WTC11 (cell line): ENCODE data around the gene GPX4. TPM values are rescaled to one million over a fixed set of nuclear protein-coding genes. Genes with fewer than 3 reads are reported as not detected.

Experiments used
- ATAC-seq: fragments of 200-7000 bp; cut with Tn5 transposase; 2 replicates; pipeline ENCODE4 v1.10.0; 2021; ENCODE audit warnings: mild to moderate bottlenecking, moderate library complexity
- CTCF ChIA-PET: fragments of 300-600 bp; sonication (Branson Sonifier 250); formaldehyde crosslinking; loops from one replicate; lab custom pipeline; 2021; ENCODE audit warnings: antibody characterized with exemption; lab: Charles Lee
- POLR2A ChIA-PET: fragments of 350-600 bp; sonication (Branson Sonifier 250); formaldehyde crosslinking; loops from one replicate; lab custom pipeline; 2021; ENCODE audit warnings: antibody characterized with exemption; lab: Charles Lee
- DNase-seq: peaks from one replicate; pipeline ENCODE4 v3.0.0; 2021; ENCODE audit warnings: low spot score
- H3K27ac Mint-ChIP-seq: 2 replicates; pipeline ENCODE4 v1.8.0; 2021; ENCODE audit warnings: mixed read lengths
- H3K27me3 Mint-ChIP-seq: 2 replicates; pipeline ENCODE4 v1.8.0; 2021; ENCODE audit warnings: low read depth, mild to moderate bottlenecking, moderate library complexity, mixed read lengths
- H3K36me3 Mint-ChIP-seq: 2 replicates; pipeline ENCODE4 v1.8.0; 2021; ENCODE audit warnings: mixed read lengths
- H3K4me1 Mint-ChIP-seq: 2 replicates; pipeline ENCODE4 v1.8.0; 2022; ENCODE audit warnings: mixed read lengths
- H3K4me3 Mint-ChIP-seq: 2 replicates; pipeline ENCODE4 v1.8.0; 2021; ENCODE audit warnings: mild to moderate bottlenecking, moderate library complexity, mixed read lengths
- H3K9me3 Mint-ChIP-seq: 2 replicates; pipeline ENCODE4 v1.8.0; 2021; ENCODE audit warnings: mixed read lengths
- AR ChIP-seq: fragments of 250-450 bp; sonication (Bioruptor Pico); IDR thresholded peaks from 2 replicates; pipeline ENCODE4 v1.9.0; 2021; ENCODE audit warnings: mild to moderate bottlenecking
- ATF2 ChIP-seq: sonication (generic); formaldehyde crosslinking; IDR thresholded peaks from 2 replicates; pipeline ENCODE4 v1.8.1; 2022; ENCODE audit warnings: low read depth, missing genetic modification reagents, borderline replicate concordance
- CBFB ChIP-seq: sonication (generic); formaldehyde crosslinking; IDR thresholded peaks from 2 replicates; pipeline ENCODE4 v1.8.1; 2022; ENCODE audit warnings: mild to moderate bottlenecking, low read depth, missing genetic modification reagents
- FOXK1 ChIP-seq: sonication (generic); formaldehyde crosslinking; IDR thresholded peaks from 2 replicates; pipeline ENCODE4 v1.8.0; 2022; ENCODE audit warnings: mild to moderate bottlenecking, moderate library complexity, missing genetic modification reagents
- JAZF1 ChIP-seq: fragments of 250-450 bp; sonication (Bioruptor Pico); IDR thresholded peaks from 2 replicates; pipeline ENCODE4 v1.9.0; 2021; ENCODE audit warnings: moderate library complexity, mild to moderate bottlenecking, inconsistent platforms
- JUN ChIP-seq: sonication (generic); formaldehyde crosslinking; IDR thresholded peaks from 2 replicates; pipeline ENCODE4 v1.8.0; 2023; ENCODE audit warnings: mild to moderate bottlenecking, missing genetic modification reagents
- RELA ChIP-seq: sonication (generic); formaldehyde crosslinking; IDR thresholded peaks from 2 replicates; pipeline ENCODE4 v1.8.1; 2022; ENCODE audit warnings: missing genetic modification reagents, mild to moderate bottlenecking, borderline replicate concordance
- SMAD4 ChIP-seq: sonication (generic); formaldehyde crosslinking; IDR thresholded peaks from 2 replicates; pipeline ENCODE4 v1.8.0; 2022; ENCODE audit warnings: mild to moderate bottlenecking, missing genetic modification reagents
- STAT6 ChIP-seq: sonication (generic); formaldehyde crosslinking; conservative IDR thresholded peaks from 2 replicates; pipeline ENCODE4 v1.8.1; 2023; ENCODE audit warnings: mild to moderate bottlenecking, low read depth, missing genetic modification reagents, moderate library complexity
- TEAD1 ChIP-seq: sonication (generic); formaldehyde crosslinking; IDR thresholded peaks from 2 replicates; pipeline ENCODE4 v1.8.0; 2022; ENCODE audit warnings: mild to moderate bottlenecking, missing genetic modification reagents
- USF1 ChIP-seq: sonication (generic); formaldehyde crosslinking; IDR thresholded peaks from 2 replicates; pipeline ENCODE4 v1.8.0; 2022; ENCODE audit warnings: mild to moderate bottlenecking, missing genetic modification reagents
- USF2 ChIP-seq: sonication (generic); formaldehyde crosslinking; IDR thresholded peaks from 2 replicates; pipeline ENCODE4 v1.8.1; 2023; ENCODE audit warnings: mild to moderate bottlenecking, missing genetic modification reagents, moderate library complexity
- ZBTB21 ChIP-seq: sonication (generic); formaldehyde crosslinking; IDR thresholded peaks from 2 replicates; pipeline ENCODE4 v1.8.1; 2023; ENCODE audit warnings: mild to moderate bottlenecking, missing genetic modification reagents, borderline replicate concordance
- ZBTB43 ChIP-seq: sonication (generic); formaldehyde crosslinking; IDR thresholded peaks from 2 replicates; pipeline ENCODE4 v1.8.1; 2023; ENCODE audit warnings: mild to moderate bottlenecking, missing genetic modification reagents
- ZNF138 ChIP-seq: sonication (generic); formaldehyde crosslinking; conservative IDR thresholded peaks from 2 replicates; pipeline ENCODE4 v1.8.1; 2022; ENCODE audit warnings: mild to moderate bottlenecking, moderate library complexity, missing genetic modification reagents
- ZNF425 ChIP-seq: fragments of 250-450 bp; sonication (Bioruptor Pico); conservative IDR thresholded peaks from 2 replicates; pipeline ENCODE4 v1.9.0; 2021; ENCODE audit warnings: mild to moderate bottlenecking
- ZNF671 ChIP-seq: fragments of 250-450 bp; sonication (Bioruptor Pico); IDR thresholded peaks from 2 replicates; pipeline ENCODE4 v1.8.0; 2021; ENCODE audit warnings: mild to moderate bottlenecking
- total RNA-seq: library from RNA; stranded (reverse); gene quantifications from 3 replicates; pipeline ENCODE4 v1.2.3, GENCODE V29; 2021

GPX4 gene
- total RNA-seq, 1 experiment from 2014 or later, result 363 TPM

GRCh38 chr19:1125601-1126467, 22.0 kb downstream of the GPX4 start:
- ATAC-seq, result no peak
- Mint-ChIP-seq H3K36me3 (peaks cover 10% of the 10 kb centered on the region), H3K9me3 (no peaks in the 10 kb centered on the region), H3K27ac (no peak overlapping the region), H3K27me3 (no peaks in the 10 kb centered on the region), H3K4me3 (no peak overlapping the region), H3K4me1 (no peaks in the 10 kb centered on the region)
- no peak for TF ChIP-seq RELA (CRISPR knock-in tag)
- no peak for TF ChIP-seq ZNF671 (CRISPR knock-in tag)
- TF ChIP-seq ZNF425 (CRISPR knock-in tag), result no peak
- TF ChIP-seq STAT6 (CRISPR knock-in tag), result no peak
- no peak for TF ChIP-seq ZNF138 (CRISPR knock-in tag)
- TF ChIP-seq ZBTB21 (CRISPR knock-in tag), result no peak
- ChIA-PET POLR2A (no interaction called here), CTCF (interaction anchor here (0.6 to 1.2 kb wide), 3 partner anchors 105 to 155 kb away, joined by 3 to 6 read pairs (median 5); no protein-coding TSS in a partner anchor)
- DNase-seq, result no peak

- ATAC-seq (no peak), DNase-seq (no peak)
- Mint-ChIP-seq H3K27ac (no peak overlapping the region), H3K9me3 (no peaks in the 10 kb centered on the region), H3K4me3 (no peak overlapping the region), H3K27me3 (no peaks in the 10 kb centered on the region), H3K36me3 (peaks cover 2% of the 10 kb centered on the region; the same call in 1 of the 2 replicates), H3K4me1 (no peaks in the 10 kb centered on the region)
- POLR2A ChIA-PET, result no interaction called here
- CTCF ChIA-PET, result no interaction called here
- no peak for TF ChIP-seq JAZF1 (CRISPR knock-in tag)
- TF ChIP-seq ZBTB43 (CRISPR knock-in tag), result no peak
- TF ChIP-seq CBFB, result no peak
- TF ChIP-seq USF1 (CRISPR knock-in tag), result no peak
- TF ChIP-seq JUN (CRISPR knock-in tag), result no peak
- TF ChIP-seq TEAD1, result no peak
- TF ChIP-seq AR, result no peak
- no peak for TF ChIP-seq USF2 (CRISPR knock-in tag)
- TF ChIP-seq ATF2 (CRISPR knock-in tag), result no peak
- TF ChIP-seq FOXK1, result no peak
- no peak for TF ChIP-seq SMAD4 (CRISPR knock-in tag)
Observed at GRCh38 chr19:1126984-1127760, 23.4 kb downstream of the GPX4 start.
